ENCODE measurements around the gene FAM169A.

- TF ChIP-seq EP300 (IDR thresholded peaks at IDR 0.05) (no peak), CTCF (IDR thresholded peaks at IDR 0.05) (no peak)
Measured at GRCh38 chr5:74736759-74737158, 129.4 kb downstream of the FAM169A start.

All from gastroesophageal sphincter (tissue), 3 donors.